Left lung (tissue), 10 donors: ENCODE results near the gene SEC24B. TPM values are rescaled to one million over a fixed set of nuclear protein-coding genes. Genes with fewer than 3 reads are reported as not detected.

Experiments used
- ATAC-seq: fragments of 200-7000 bp; cut with Tn5 transposase; one replicate; pipeline ENCODE4 v1.9.1; 2020; ENCODE audit warnings: moderate library complexity
- DNase-seq, 4 donors: peaks; one replicate each; pipeline ENCODE4 v3.0.0-alpha.2; 2013 to 2020
- H3K27ac ChIP-seq, 2 donors: fragments of 200-600 bp; sonication (generic) in 1 of 2; one replicate each; pipeline versions ENCODE4 v1.5.0 to v1.8.0; 2020 to 2021
- H3K27me3 ChIP-seq, 2 donors: fragments of 200-600 bp; sonication (generic) in 1 of 2; one replicate each; pipeline versions ENCODE4 v1.5.0 to v1.8.0; 2020 to 2021
- H3K36me3 ChIP-seq, 2 donors: fragments of 200-600 bp; sonication (generic) in 1 of 2; one replicate each; pipeline versions ENCODE4 v1.5.0 to v1.8.0; 2020 to 2021
- H3K4me1 ChIP-seq, 2 donors: fragments of 200-600 bp; one replicate each; pipeline ENCODE4 v1.8.0; 2021
- H3K4me3 ChIP-seq, 2 donors: fragments of 200-600 bp; sonication (generic) in 1 of 2; one replicate each; pipeline versions ENCODE4 v1.5.0 to v1.8.0; 2020 to 2021; ENCODE audit warnings: mild to moderate bottlenecking in 1 of 2
- H3K9me3 ChIP-seq, 2 donors: fragments of 200-600 bp; sonication (generic) in 1 of 2; one replicate each; pipeline versions ENCODE4 v1.5.0 to v1.8.0; 2020 to 2021
- intact Hi-C, 2 donors: fragments of 100-400 bp; cut with DNase I; formaldehyde crosslinking; loops; one replicate each; pipeline versions ENCODE4 v1.11.2 to v1.14.2; 2022
- polyA plus RNA-seq, 6 donors: library from polyadenylated mRNA; unstranded; fragments of 120-200 nt; gene quantifications; one replicate each; pipeline ENCODE4 v1.2.1, GENCODE V29; 2013; ENCODE audit not compliant: insufficient read length in 6 of 6
- total RNA-seq, 2 donors: library from RNA; stranded (reverse); fragmentation: NEBNext Ultra II Directional; extraction: Animal tissue kit (Norgen Biotek cat#: 25700); gene quantifications; one replicate each; pipeline ENCODE4 v1.2.1, GENCODE V29; 2021
- TF ChIP-seq, protein P1 (sequence below), 2 donors: fragments of 200-600 bp; sonication (generic) in 1 of 2; IDR thresholded peaks; one replicate each; pipeline versions ENCODE4 v1.5.0 to v1.8.0; 2021; ENCODE audit warnings: antibody characterized with exemption in 2 of 2
- donor health status: DM: no; HTN: yes; CAD: no.
- donor health status: DM: no; HTN: no; CAD: no.

The SEC24B gene
- total and polyA plus RNA-seq, 8 donors, result 27.0 to 42.8 (median 37.2) TPM

DNA sequence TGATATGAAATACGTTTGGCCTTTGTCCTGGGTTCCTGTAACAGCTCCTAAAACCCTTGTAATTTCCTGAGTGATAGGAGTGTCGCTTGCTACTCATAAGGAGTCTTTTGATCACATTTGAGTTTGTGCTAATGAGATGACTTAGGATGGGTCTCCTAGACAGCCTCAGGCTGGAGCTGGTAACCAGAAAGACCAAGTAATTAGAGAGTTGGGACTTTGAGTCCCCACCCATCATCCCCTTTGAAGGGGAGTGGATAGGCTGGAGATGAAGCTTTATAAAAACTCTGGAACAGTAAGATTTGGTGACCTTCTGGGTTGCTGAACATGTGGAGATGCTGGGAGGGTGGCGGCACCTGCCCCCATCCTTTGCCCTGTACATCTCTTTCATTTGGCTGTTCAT, 2.9 kb downstream of the SEC24B start:
- no peak for ATAC-seq
- no peaks in the 10 kb centered on the region for H3K9me3 ChIP-seq
- no peak for DNase-seq
- no peaks in the 10 kb centered on the region for H3K36me3 ChIP-seq
- TF ChIP-seq, protein P1, sequence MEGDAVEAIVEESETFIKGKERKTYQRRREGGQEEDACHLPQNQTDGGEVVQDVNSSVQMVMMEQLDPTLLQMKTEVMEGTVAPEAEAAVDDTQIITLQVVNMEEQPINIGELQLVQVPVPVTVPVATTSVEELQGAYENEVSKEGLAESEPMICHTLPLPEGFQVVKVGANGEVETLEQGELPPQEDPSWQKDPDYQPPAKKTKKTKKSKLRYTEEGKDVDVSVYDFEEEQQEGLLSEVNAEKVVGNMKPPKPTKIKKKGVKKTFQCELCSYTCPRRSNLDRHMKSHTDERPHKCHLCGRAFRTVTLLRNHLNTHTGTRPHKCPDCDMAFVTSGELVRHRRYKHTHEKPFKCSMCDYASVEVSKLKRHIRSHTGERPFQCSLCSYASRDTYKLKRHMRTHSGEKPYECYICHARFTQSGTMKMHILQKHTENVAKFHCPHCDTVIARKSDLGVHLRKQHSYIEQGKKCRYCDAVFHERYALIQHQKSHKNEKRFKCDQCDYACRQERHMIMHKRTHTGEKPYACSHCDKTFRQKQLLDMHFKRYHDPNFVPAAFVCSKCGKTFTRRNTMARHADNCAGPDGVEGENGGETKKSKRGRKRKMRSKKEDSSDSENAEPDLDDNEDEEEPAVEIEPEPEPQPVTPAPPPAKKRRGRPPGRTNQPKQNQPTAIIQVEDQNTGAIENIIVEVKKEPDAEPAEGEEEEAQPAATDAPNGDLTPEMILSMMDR (IDR thresholded peaks at IDR 0.05), result no peak
- no peaks in the 10 kb centered on the region for H3K27me3 ChIP-seq
- intact Hi-C loops, result loop anchor here in 1 of 2 donors (10.0 kb wide), 1 partner anchor 268 kb away; the partner anchor contains the start of gene CASP6
- peaks cover 30 to 53% of the 10 kb centered on the region in 2 donors for H3K4me1 ChIP-seq
- H3K27ac ChIP-seq, result no peak overlapping the region
- H3K4me3 ChIP-seq, result no peak overlapping the region

DNA sequence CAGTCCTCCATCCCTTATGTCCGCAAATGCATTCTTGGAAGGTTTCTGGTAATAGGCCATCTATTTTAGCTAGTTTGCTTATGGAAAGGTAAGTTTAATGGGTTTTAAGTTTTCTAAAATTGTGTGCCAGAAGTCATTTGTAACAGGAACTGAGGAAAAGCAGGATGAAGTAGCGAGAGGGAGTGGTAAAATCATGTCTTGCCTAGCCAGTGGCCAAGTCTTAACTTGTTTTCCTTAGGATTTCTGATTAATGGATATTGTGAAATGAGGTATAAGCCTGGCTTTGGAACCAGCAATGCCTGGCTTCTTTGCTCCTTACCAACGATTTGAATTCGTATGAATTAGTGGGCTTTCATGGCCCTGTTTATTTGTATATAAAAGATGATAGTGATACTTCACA, 7.3 kb downstream of the SEC24B start:
- Histone ChIP-seq H3K36me3 (peaks cover 0 to 6% of the 10 kb centered on the region in 2 donors), H3K27ac (no peak overlapping the region), H3K4me1 (peaks cover 11 to 63% of the 10 kb centered on the region in 2 donors), H3K9me3 (no peaks in the 10 kb centered on the region), H3K4me3 (no peak overlapping the region), H3K27me3 (no peaks in the 10 kb centered on the region)
- TF ChIP-seq, protein P1 (IDR thresholded peaks at IDR 0.05), result no peak
- ATAC-seq, result no peak
- DNase-seq, result no peak
- intact Hi-C loops, result no loop called here

DNA sequence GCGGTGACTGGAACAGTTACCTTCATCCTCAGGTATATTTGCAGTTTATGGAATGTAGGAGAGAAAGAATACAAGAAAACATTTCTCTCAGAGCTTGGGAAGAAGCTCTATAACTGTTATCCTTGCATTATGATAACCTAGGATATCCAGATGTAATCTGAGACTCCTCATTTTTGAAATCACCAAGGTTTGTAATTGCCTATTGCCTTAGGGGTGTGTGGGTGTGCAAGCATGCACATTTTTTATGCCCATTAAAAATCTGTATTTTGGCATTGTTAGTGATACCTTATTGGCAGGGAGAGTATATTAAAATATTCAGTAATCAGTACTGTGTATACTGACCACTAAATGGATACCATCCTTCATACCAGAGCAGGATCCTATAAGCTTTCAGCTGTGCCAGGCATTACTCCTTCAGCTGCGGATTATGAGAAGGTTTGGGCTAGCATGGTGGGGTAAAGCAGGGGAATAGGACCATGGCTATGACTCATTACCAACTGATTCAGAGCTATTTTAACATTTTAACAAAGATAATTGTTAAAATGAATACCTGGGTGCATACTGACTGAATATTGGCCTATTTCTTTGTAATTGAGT, 8.3 kb downstream of the SEC24B start:
- TF ChIP-seq, protein P1 (IDR thresholded peaks at IDR 0.05), result no peak
- intact Hi-C loops, result no loop called here
- Histone ChIP-seq H3K27ac (no peak overlapping the region), H3K27me3 (no peaks in the 10 kb centered on the region), H3K36me3 (peaks cover 0 to 13% of the 10 kb centered on the region in 2 donors), H3K4me1 (peaks cover 10 to 53% of the 10 kb centered on the region in 2 donors), H3K4me3 (no peak overlapping the region), H3K9me3 (peaks cover 0 to 3% of the 10 kb centered on the region in 2 donors)
- no peak for DNase-seq
- no peak for ATAC-seq

DNA sequence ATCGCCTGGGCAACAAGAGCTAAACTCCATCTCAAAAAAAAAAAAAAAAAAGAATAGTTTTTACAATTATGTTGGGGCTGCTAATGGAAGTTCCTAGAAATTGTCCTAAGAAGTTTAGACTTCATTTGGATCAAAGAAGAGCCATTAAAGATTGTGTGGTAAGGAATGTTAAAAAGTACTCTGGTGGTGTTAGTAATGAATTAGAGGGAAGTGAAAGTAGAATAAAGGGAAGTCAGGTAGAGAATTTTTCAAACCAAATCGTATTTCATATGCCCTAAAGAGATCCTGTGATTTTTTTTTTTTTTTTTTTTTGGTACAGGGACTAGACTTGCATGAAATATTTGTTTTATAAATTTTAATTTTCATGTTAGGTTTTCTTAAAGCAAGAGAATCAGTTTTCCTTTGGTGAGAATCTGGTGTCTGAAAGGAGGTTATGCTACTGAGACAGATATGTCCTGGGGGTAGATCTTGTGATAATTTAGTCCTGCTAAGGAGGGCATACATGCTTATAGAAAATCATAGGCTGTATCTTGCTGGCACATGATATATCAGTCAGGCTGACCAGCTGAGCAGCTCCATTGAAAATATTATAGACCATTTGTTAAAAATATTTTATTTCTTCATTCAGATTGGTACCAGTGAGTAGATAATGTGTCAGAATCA, 10.7 kb downstream of the SEC24B start:
- Histone ChIP-seq H3K27ac (no peak overlapping the region), H3K4me3 (no peak overlapping the region), H3K9me3 (peaks cover 0 to 3% of the 10 kb centered on the region in 2 donors), H3K4me1 (peaks cover 10 to 60% of the 10 kb centered on the region in 2 donors), H3K36me3 (peaks cover 0 to 14% of the 10 kb centered on the region in 2 donors), H3K27me3 (no peaks in the 10 kb centered on the region)
- ATAC-seq, result no peak
- intact Hi-C loops, result no loop called here
- TF ChIP-seq, protein P1 (IDR thresholded peaks at IDR 0.05), result no peak
- no peak for DNase-seq

DNA sequence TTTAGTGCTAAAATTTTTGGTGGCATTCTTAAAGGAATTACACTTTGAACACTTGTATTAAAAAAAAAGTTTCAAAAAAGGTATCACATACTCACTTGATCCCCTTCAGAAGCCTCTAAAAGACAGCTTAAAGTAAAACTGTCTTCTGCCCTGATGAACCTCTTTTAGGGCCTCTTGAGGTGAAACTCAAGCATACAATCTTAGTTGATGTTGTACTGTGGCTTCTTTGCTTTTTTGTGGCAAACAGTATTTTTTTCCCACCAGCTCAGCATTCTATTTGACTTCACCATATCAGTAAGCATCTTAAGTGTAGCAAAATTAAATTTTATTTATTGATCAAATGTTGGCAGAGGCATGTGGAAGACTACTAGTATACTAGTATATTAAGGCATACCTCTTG, 13.7 kb downstream of the SEC24B start:
- Histone ChIP-seq H3K27ac (no peak overlapping the region), H3K4me1 (peaks cover 0 to 38% of the 10 kb centered on the region in 2 donors), H3K36me3 (peaks cover 0 to 30% of the 10 kb centered on the region in 2 donors), H3K4me3 (no peak overlapping the region), H3K27me3 (no peaks in the 10 kb centered on the region), H3K9me3 (peaks cover 0 to 3% of the 10 kb centered on the region in 2 donors)
- intact Hi-C loops, result no loop called here
- TF ChIP-seq, protein P1 (IDR thresholded peaks at IDR 0.05), result no peak
- no peak for ATAC-seq
- DNase-seq, result no peak
